ENCODE data around the gene EPS15.
A peak's percentile ranks its signal among the peaks of the same experiment; 100 is the strongest.

DNA sequence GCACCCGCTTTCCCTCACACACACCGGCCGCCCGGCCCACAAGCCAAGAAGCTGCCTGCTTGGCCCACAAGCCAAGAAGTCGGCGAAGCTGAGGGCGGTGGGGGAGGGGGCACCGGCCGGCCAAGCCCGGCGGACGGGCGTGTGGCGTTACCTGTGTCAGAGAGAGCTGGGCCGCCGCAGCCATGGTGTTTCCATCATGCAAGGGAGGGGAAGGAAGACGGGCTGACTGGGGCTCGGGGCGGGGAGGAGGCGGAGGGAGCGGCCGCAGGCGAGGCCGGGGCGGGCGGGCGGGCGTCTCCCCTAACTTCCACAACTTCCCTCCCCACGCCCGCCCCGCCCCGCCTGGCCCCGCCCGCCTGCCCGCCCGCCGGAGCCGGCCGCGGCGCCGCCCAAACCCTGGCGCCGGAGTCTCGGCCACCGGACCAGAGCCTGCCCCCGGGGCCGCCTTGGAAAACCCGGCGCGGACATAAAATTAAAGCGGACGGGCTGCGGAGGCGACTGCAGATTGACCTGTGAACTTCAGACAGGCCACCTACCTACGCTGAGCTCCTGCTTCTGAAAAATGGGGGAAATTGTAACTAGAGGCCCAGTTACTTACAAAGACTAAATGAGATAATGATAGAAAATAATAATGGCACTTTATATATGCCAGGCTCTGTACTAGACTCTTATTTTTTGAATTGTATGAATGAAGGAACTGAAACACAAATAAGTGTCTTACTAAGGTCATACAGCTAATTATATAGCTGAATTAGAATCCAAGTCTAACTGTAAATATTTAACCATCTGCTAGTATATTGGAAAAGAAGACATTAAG, at the start of gene EPS15:
- TF ChIP-seq, protein P1, sequence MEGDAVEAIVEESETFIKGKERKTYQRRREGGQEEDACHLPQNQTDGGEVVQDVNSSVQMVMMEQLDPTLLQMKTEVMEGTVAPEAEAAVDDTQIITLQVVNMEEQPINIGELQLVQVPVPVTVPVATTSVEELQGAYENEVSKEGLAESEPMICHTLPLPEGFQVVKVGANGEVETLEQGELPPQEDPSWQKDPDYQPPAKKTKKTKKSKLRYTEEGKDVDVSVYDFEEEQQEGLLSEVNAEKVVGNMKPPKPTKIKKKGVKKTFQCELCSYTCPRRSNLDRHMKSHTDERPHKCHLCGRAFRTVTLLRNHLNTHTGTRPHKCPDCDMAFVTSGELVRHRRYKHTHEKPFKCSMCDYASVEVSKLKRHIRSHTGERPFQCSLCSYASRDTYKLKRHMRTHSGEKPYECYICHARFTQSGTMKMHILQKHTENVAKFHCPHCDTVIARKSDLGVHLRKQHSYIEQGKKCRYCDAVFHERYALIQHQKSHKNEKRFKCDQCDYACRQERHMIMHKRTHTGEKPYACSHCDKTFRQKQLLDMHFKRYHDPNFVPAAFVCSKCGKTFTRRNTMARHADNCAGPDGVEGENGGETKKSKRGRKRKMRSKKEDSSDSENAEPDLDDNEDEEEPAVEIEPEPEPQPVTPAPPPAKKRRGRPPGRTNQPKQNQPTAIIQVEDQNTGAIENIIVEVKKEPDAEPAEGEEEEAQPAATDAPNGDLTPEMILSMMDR (IDR thresholded peaks at IDR 0.05) = no peak
- TF ChIP-seq POLR2AphosphoS5 (IDR thresholded peaks at IDR 0.05) = peak; percentile 69 to 86 (median 77)
- TF ChIP-seq POLR2A (IDR thresholded peaks at IDR 0.05) = peak; percentile 83

Data from transverse colon (tissue), 4 donors.